SK-N-SH (cell line): ENCODE results near the gene PALLD.

ENCODE experiments used
- CHD2 ChIP-seq: fragments of 150-350 bp; IDR thresholded peaks from 2 replicates; pipeline ENCODE4 v1.6.1; 2018; ENCODE audit warnings: low read length; ENCODE audit not compliant: partially characterized antibody
- CTCF ChIP-seq: fragments of 200-600 bp; sonication (generic); IDR thresholded peaks from 2 replicates; pipeline ENCODE4 v1.6.1; 2017; ENCODE audit warnings: antibody characterized with exemption, mild to moderate bottlenecking, moderate library complexity
- EZH2phosphoT487 ChIP-seq: fragments of 200-600 bp; sonication (generic); IDR thresholded peaks from 2 replicates; pipeline ENCODE4 v1.6.1; 2017; ENCODE audit warnings: low read depth, mixed run types, mild to moderate bottlenecking, antibody characterized with exemption, moderate library complexity, borderline replicate concordance
- GABPA ChIP-seq: IDR thresholded peaks from 2 replicates; pipeline ENCODE4 v1.4.0; 2012; ENCODE audit warnings: low read depth, mild to moderate bottlenecking
- JUND ChIP-seq: IDR thresholded peaks from 2 replicates; pipeline ENCODE4 v1.4.0; 2012
- POLR2AphosphoS5 ChIP-seq: IDR thresholded peaks from 2 replicates; pipeline ENCODE4 v1.6.1; 2012; ENCODE audit warnings: low read depth, low read length
- RFX5 ChIP-seq: IDR thresholded peaks from 2 replicates; pipeline ENCODE4 v1.6.1; 2012; ENCODE audit warnings: mild to moderate bottlenecking, improper control_type of control experiment, low read length
- RXRA ChIP-seq: IDR thresholded peaks from 2 replicates; pipeline ENCODE4 v1.4.0; 2012; ENCODE audit warnings: low read depth, mild to moderate bottlenecking, borderline replicate concordance
- TAF1 ChIP-seq: IDR thresholded peaks from 2 replicates; pipeline ENCODE4 v1.6.1; 2012; ENCODE audit warnings: low read depth, mild to moderate bottlenecking, low read length, moderate library complexity, borderline replicate concordance
- TCF12 ChIP-seq: IDR thresholded peaks from 2 replicates; pipeline ENCODE4 v1.4.0; 2012
- TEAD4 ChIP-seq: IDR thresholded peaks from 2 replicates; pipeline ENCODE4 v1.4.0; 2012; ENCODE audit warnings: mild to moderate bottlenecking, borderline replicate concordance; ENCODE audit not compliant: insufficient read depth
- USF2 ChIP-seq: fragments of 150-350 bp; IDR thresholded peaks from 2 replicates; pipeline ENCODE4 v1.6.1; 2017; ENCODE audit warnings: antibody characterized with exemption, low read length, low read depth, borderline replicate concordance

- TF ChIP-seq CTCF (no peak), POLR2AphosphoS5 (no peak), TCF12 (no peak), EZH2phosphoT487 (no peak), TAF1 (no peak), CHD2 (no peak), JUND (no peak), TEAD4 (no peak), GABPA (no peak), RXRA (no peak), RFX5 (no peak), USF2 (no peak)
Measured at GRCh38 chr4:168857546-168858314, 360.9 kb downstream of the PALLD start.
